NCI-H2171 treated with DMSO at 0.1 percent for 48 hours (cell line): ENCODE results near the gene TMEM181.
"Not testable (repeated sequence)": the region's sequence is repeated elsewhere in the genome, so short reads cannot be mapped to it uniquely, and the experiment has no call there.

Experiments used
- DNase-seq: peaks from one replicate; lab custom pipeline; 2025; lab: John Stamatoyannopoulos, UW

The TMEM181 gene

GRCh38 chr6:158643836-158644230, 83.9 kb downstream of the TMEM181 start:
- DNase-seq = no peak

DNA sequence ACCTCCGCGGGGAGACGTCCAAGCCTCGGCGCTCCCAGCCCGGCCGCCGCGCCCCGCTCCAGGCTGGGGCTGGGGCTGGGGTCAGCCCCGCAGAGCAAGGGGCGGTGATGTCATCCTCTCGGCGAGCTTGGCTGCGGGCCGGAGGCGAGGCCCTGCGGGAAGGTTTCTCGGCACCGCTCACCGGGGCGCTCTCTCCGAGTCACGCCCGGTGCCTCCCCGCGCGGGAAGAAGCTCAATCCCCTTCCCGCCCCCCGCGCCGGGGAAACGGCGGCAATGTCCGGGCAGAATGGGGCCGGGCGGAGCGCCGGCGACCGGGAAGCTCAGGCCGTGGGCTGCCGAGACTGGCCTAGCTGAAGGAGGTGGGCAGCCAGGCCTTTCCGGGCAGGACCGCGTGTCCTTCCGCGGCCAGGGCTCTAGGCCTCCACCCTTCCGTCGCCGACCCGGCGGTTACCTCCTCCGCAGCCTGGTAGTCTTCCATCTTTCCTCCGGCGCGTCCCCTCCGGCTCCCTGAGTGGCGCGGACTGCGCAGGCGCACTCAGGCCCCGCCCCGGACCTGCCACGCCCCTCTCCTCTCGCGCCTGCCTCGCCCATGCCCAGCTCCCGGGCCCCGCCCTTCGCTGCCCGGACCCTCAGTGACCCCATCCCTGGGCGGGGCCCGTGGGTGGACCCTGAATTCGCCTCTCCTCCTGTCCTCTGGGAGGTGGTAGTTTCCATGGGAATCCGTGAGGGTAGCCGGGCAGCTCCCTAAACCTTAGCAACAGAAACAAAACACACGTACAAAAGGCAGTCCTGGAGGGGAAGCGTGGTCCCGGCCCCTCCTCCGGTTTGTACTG, 84.6 kb downstream of the TMEM181 start, which contains the start of gene DYNLT1:
Gene DYNLT1, minus strand, starts transcription at position 513 of the 833 bp plus-strand sequence. Its CDS starts 35 bp downstream, at position 478.
- DNase-seq = peak; percentile 89

DNA sequence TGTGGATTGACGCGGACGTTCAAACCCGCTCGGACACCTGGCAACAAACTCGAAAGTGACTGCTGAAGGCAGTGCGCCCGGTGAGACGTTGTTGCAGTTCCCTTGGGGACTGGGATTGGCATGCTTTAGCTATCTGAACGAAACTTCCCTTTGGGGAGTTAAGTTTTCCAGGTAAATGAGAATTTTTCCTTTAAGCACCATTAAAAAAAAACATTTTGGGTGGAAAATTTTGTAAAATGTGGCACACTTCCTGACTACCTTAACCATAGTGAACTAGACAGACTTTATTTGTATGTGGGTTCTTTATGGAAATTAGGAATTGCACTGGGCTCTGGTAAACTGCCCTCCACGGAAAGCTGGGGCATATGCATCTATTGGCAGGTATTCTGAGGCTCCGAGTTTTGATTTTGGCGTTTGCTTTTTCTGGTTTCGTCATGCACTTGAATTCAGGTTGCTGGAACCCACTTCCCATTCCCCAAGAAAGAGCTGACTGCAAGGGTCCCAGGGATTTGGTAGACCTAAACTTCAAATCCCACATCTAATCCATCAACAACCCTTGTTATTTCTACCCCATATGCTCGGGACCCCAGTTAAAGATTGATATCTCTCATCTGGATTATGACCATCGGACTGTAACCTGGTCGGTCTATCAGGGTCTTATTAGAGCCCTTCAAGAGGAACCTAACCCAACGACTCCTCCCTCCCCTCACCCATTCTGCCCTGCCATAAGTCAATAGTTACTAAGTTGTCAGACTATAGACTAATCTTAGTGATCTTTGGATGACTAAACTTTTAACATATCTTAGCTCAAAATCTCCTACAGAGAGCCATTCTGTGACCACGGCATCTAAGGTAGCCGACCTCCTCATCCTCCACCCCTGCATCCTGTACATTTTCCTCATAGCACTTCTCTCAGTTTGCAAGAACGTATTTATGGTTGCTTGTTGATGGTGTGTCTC, 85.5 kb downstream of the TMEM181 start:
- no peak for DNase-seq

DNA sequence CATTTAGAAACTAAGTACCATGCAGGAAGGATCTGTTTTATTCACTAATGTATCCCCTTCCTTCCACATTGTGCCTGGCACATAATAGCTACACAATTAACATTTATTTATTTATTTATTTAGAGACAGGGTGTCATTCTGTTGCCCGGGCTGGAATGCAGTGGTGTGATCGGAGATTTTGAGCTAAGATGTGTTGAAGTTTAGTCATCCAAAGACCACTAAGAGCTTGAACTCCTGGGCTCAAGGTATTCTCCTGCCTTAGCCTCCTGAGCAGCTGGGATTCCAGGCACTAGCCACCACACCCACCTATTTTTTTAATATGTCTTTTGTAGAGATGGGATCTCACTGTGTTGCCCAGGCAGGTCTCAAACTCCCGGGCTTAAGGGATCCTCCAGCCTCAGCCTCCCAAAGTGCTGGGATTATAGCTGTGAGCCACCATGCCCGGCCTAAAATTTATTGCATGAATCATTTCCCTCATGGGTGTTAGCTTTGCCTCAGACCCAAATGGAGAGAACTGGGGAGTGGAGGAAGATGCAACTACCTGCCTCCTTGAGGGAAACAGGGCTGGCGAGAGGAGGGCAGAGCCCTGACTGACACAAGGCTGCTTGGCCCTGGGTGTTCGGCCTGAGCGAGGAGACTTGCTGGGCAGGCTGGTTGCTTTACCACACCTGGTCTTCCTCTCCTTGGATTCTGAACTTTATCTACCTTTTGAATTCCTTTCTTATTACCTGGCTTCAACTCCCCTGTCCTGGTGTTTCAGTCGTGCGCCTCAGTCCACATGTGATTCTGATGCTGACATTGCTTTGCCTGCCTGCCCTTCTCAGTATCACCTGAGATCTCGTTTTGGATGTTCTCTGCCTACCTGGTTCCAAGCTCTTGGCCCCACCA, 86.4 kb downstream of the TMEM181 start:
- DNase-seq = no peak

DNA sequence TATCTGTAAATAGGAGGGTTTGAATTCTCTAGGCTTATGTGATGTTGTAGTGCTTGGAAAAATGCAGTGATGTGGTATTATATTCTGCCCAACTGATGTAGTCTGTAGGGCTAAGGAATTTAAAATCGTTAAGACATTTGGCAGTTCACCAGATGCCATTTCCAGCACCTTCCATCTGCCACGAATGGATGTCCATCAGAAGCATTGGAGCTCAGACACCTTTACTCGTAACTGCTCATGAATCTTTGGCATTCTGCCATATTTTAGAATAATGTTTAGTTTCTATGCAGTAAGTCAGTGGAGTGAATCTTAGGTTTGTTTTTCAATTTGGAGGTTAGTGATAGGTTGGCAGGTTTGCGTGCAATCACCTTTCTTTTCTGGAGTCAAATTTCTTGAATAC, 87.6 kb downstream of the TMEM181 start:
- DNase-seq = peak; percentile 38

- no peak for DNase-seq
Measured at GRCh38 chr6:158648682-158649131, 88.8 kb downstream of the TMEM181 start.

DNA sequence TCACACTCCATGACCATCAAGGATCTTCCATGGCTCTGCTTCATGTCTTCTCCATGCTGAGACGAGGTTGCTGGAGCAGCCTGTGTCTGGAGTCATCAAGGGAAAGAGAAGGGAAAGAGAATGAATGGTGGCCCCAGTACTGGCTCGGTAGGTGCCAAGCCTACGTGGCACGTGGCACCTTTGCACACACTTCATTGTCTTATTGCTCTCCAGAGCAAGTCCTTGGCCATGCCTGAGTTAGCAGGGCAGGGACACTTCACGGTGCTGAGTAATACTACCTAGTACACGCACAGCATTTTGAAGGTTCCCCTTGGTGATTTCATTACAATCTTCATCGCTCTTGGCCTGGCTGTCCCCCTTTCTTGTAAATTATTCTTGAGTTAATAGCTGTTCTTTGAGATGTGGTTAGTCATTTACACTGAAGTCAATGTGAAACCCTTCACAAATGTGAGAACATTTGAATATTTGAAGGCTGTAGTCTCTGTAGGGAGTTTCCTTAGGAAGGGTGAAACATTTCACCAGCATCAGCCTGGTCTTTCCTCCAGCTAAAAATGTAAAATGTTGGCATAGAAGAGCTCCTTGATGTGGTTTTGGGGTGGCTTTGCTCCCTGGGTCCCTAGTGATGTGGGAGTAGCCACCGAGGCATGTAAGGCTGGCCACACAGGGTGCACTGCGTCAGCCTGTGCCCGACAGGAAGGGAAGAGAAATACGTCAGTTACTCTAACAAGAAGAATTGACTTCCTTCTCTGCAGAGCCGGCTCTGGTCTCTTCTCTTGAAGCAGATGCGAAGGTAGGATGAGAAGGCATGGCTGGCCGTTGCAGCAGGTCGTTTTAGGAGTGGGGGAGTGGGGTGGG, 89.6 kb downstream of the TMEM181 start, which contains the start of gene SYTL3:
Gene SYTL3, plus strand, starts transcription at position 766 of the 855 bp plus-strand sequence. CDS start 13,215 bp downstream, outside the sequence.
- DNase-seq = no peak

- DNase-seq = not testable (repeated sequence)
Measured at GRCh38 chr6:158651981-158652737, 92.3 kb downstream of the TMEM181 start.

GRCh38 chr6:158653577-158654354, 93.9 kb downstream of the TMEM181 start:
- no peak for DNase-seq

GRCh38 chr6:158654498-158654897, 94.6 kb downstream of the TMEM181 start:
- peak; percentile 45 for DNase-seq

GRCh38 chr6:158654960-158655489, 95.1 kb downstream of the TMEM181 start:
- peak; percentile 46 for DNase-seq

- DNase-seq = peak; percentile 46
Measured at GRCh38 chr6:158655569-158656450, 95.9 kb downstream of the TMEM181 start.

GRCh38 chr6:158656986-158657385, 97.1 kb downstream of the TMEM181 start:
- not testable (repeated sequence) for DNase-seq

DNA sequence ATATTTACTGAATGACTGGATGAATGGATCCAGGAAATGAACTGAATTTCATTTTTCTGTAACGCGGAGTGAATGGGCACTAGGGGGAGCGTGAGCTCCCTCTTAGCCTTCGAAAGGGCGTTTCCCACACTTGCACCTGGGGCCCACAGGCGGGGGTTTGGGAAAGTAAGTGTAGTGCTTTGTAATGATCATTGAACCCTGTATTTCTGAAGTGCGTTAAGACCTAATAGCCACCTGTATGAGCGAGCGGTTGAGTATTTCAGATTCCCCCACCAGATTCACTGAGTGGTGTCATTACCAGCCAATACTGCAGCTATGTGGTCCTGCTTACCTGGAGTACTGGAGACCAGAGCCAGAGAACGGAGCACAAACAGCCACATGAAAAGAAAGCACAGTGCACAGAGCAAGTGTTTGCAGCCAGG, 100.5 kb downstream of the TMEM181 start:
- peak; percentile 53 for DNase-seq

DNA sequence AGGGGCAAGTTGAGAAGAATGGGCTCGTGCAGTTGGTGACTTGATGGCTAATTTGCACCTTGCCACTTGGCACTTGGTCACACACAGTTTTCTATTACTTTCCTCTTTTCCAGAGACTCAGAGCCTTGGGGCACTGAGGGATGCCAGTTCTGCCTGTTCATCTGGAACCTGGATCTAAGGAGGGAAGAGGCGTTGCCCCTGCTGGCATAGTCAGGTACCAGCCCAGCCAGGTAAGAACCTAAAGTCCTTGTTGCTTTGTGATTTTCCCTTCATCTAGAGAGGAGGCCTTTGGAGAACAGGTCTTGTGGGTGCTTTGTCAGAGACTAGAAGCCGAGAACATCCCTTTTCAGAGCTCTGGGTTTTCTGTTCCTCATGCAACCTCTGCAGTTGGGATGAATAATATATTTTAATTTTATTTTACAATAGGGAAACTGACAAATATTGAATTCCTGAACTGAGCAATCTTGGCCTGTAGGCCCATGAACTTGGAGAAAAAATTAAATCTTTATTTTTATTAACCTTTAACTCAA, 101.3 kb downstream of the TMEM181 start:
- no peak for DNase-seq

GRCh38 chr6:158662607-158662953, 102.7 kb downstream of the TMEM181 start:
- DNase-seq = no peak

- peak; percentile 74 for DNase-seq
Measured at GRCh38 chr6:158662954-158663624, 103.2 kb downstream of the TMEM181 start.
